PC-3 (cell line): Measurements from ENCODE around the gene KCNJ15. TPM values are rescaled to one million over a fixed set of nuclear protein-coding genes. Genes with fewer than 3 reads are reported as not detected.

Source experiments
- ATAC-seq: fragments of 200-7000 bp; cut with Tn5 transposase; 2 replicates; pipeline ENCODE4 v1.9.1; 2020; ENCODE audit warnings: mild to moderate bottlenecking, moderate library complexity
- Bru-seq: library from RNA; stranded (reverse); fragments of 400-500 nt; gene quantifications from one replicate; lab custom pipeline; 2021; lab: Mats Ljungman, UMichigan
- BruChase-seq, 2 experiments: library from RNA; stranded (reverse); fragments of 400-500 nt; gene quantifications; one replicate each; lab custom pipeline; 2021; lab: Mats Ljungman, UMichigan
- BruUV-seq: library from RNA; stranded (reverse); fragments of 400-500 nt; replicated peaks from 2 replicates; lab custom pipeline; 2021; lab: Mats Ljungman, UMichigan
- CTCF ChIA-PET: fragments of 300-600 bp; sonication (Branson Sonifier 250); formaldehyde crosslinking; loops from one replicate; lab custom pipeline; 2022; ENCODE audit warnings: antibody characterized with exemption; lab: Charles Lee
- POLR2A ChIA-PET: fragments of 300-600 bp; sonication (Branson Sonifier 250); formaldehyde crosslinking; loops from one replicate; lab custom pipeline; 2022; ENCODE audit warnings: antibody characterized with exemption; ENCODE audit not compliant: unreplicated experiment; lab: Charles Lee
- DNase-seq: peaks from one replicate; pipeline ENCODE4 v3.0.0-alpha.2; 2015
- H2AFZ ChIP-seq: fragments of 300-600 bp; sonication (generic); 2 replicates; pipeline ENCODE4 v1.6.0; 2016; ENCODE audit warnings: antibody characterized with exemption, low read length
- H3F3A ChIP-seq: fragments of 300-600 bp; sonication (generic); one replicate; pipeline ENCODE4 v1.6.0; 2017; ENCODE audit warnings: antibody characterized with exemption, low read length, control low read depth, mild to moderate bottlenecking; ENCODE audit not compliant: unreplicated experiment
- H3K27ac ChIP-seq: fragments of 300-600 bp; sonication (generic); 2 replicates; pipeline ENCODE4 v1.5.1; 2016; ENCODE audit warnings: mild to moderate bottlenecking, low read length
- H3K27me3 ChIP-seq: fragments of 300-600 bp; sonication (generic); 2 replicates; pipeline ENCODE4 v1.6.1; 2016; ENCODE audit warnings: low read length, mixed read lengths
- H3K36me3 ChIP-seq: fragments of 300-600 bp; sonication (generic); 2 replicates; pipeline ENCODE4 v1.6.1; 2016; ENCODE audit warnings: low read depth, mixed run types, low read length, mixed read lengths
- H3K4me1 ChIP-seq: fragments of 300-600 bp; sonication (generic); 2 replicates; pipeline ENCODE4 v1.5.1; 2016; ENCODE audit warnings: low read length; ENCODE audit not compliant: insufficient read depth
- H3K4me2 ChIP-seq: fragments of 300-600 bp; sonication (generic); 2 replicates; pipeline ENCODE4 v1.6.0; 2016; ENCODE audit warnings: low read length
- H3K4me3 ChIP-seq: fragments of 300-600 bp; sonication (generic); 2 replicates; pipeline ENCODE4 v1.5.1; 2016; ENCODE audit warnings: mild to moderate bottlenecking, low read length, mixed read lengths
- H3K79me2 ChIP-seq: fragments of 300-600 bp; sonication (generic); 2 replicates; pipeline ENCODE4 v1.6.1; 2017; ENCODE audit warnings: low read length, mixed read lengths
- H3K9ac ChIP-seq: fragments of 300-600 bp; sonication (generic); 2 replicates; pipeline ENCODE4 v1.6.0; 2016; ENCODE audit warnings: mild to moderate bottlenecking, low read length
- H3K9me2 ChIP-seq: fragments of 300-600 bp; sonication (generic); replicated peaks from 2 replicates; pipeline ENCODE4 v1.6.1; 2016; ENCODE audit warnings: mixed run types, low read length, mixed read lengths
- H3K9me3 ChIP-seq: fragments of 300-600 bp; sonication (generic); 2 replicates; pipeline ENCODE4 v1.6.1; 2016; ENCODE audit warnings: low read length, mixed read lengths
- H4K20me1 ChIP-seq: fragments of 300-600 bp; sonication (generic); 2 replicates; pipeline ENCODE4 v1.6.1; 2016; ENCODE audit warnings: low read length, mixed read lengths
- EZH2 ChIP-seq: fragments of 300-600 bp; sonication (generic); IDR thresholded peaks from one replicate; pipeline ENCODE4 v1.6.1; 2017; ENCODE audit warnings: antibody characterized with exemption, mild to moderate bottlenecking, low read length; ENCODE audit not compliant: unreplicated experiment
- EZH2phosphoT487 ChIP-seq: fragments of 300-600 bp; sonication (generic); IDR thresholded peaks from 2 replicates; pipeline ENCODE4 v1.6.1; 2018; ENCODE audit warnings: mild to moderate bottlenecking, antibody characterized with exemption, low read length, borderline replicate concordance
- intact Hi-C: fragments of 100-400 bp; cut with micrococcal nuclease; formaldehyde crosslinking; loops from 2 replicates; pipeline ENCODE4 v1.9.0; 2023
- long read RNA-seq: library from polyadenylated mRNA; unstranded; transcript quantifications from one replicate; pipeline ENCODE4 v2.0.0, GENCODE V29; 2021; ENCODE audit not compliant: unreplicated experiment
- total RNA-seq: library from RNA; depleted of rRNA; stranded (reverse); fragments of >200 nt; gene quantifications from 2 replicates; pipeline ENCODE4 v1.2.3, GENCODE V29; 2014; rRNA removed
- TF ChIP-seq, protein P1 (sequence below): fragments of 300-600 bp; sonication (generic); conservative IDR thresholded peaks from 2 replicates; pipeline ENCODE4 v1.5.1; 2017; ENCODE audit warnings: antibody characterized with exemption, low read depth, mild to moderate bottlenecking, low read length

The KCNJ15 gene
- 0.26 TPM in 1 of 2 replicates, not detected in the other for total RNA-seq
- percentile 5 among the genes with signal in this experiment for Bru-seq, nascent RNA
- percentile 2 among the genes with signal in this experiment for BruChase-seq, experiment 1, labeled RNA remaining after a 6-hour chase
- BruChase-seq, experiment 2, labeled RNA remaining after a 2-hour chase, result not detected
- long read RNA-seq, result 0 reads

DNA sequence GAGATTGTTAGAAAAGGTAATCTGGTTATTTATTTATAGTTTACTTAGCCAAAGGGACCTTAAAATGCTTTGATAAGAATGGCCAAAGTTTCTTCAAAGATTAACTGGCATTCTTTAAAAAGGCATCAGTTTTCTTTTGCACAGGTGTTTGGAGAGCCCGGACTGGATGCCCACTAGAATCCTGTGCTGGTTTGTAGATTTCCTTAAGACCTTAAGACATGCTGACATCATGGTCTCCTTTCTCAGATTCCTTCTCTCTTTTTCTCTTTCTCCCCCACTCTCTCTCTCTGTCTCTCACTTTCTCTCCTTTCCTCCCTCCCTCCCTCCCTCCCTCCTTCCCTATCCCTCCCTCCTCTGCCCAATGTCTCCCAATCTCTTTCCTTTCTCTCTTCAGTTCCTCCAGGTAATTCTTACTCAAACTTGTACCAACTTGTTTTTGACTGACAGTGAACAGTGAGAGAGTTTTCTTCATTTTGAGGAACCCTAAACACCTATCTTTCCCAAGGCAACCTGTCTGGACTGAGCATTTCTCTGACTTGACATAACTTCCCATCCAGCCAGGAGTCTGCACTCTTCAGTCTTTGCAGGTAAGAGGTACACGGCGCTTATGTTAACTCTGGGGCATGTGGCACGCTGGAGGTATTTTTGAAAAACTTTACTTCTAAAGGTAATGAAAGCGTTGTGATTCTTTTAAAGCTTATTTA is at the start of gene KCNJ15:
KCNJ15 (plus strand) TSS at position 393 of the 704 bp plus-strand sequence. CDS start 42,271 bp downstream, outside the sequence.
- TF ChIP-seq EZH2phosphoT487 (no peak), EZH2 (no peak)
- TF ChIP-seq, protein P1, sequence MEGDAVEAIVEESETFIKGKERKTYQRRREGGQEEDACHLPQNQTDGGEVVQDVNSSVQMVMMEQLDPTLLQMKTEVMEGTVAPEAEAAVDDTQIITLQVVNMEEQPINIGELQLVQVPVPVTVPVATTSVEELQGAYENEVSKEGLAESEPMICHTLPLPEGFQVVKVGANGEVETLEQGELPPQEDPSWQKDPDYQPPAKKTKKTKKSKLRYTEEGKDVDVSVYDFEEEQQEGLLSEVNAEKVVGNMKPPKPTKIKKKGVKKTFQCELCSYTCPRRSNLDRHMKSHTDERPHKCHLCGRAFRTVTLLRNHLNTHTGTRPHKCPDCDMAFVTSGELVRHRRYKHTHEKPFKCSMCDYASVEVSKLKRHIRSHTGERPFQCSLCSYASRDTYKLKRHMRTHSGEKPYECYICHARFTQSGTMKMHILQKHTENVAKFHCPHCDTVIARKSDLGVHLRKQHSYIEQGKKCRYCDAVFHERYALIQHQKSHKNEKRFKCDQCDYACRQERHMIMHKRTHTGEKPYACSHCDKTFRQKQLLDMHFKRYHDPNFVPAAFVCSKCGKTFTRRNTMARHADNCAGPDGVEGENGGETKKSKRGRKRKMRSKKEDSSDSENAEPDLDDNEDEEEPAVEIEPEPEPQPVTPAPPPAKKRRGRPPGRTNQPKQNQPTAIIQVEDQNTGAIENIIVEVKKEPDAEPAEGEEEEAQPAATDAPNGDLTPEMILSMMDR, result no peak
- no peak within 1 kb of the TSS for H3K4me2 ChIP-seq

DNA sequence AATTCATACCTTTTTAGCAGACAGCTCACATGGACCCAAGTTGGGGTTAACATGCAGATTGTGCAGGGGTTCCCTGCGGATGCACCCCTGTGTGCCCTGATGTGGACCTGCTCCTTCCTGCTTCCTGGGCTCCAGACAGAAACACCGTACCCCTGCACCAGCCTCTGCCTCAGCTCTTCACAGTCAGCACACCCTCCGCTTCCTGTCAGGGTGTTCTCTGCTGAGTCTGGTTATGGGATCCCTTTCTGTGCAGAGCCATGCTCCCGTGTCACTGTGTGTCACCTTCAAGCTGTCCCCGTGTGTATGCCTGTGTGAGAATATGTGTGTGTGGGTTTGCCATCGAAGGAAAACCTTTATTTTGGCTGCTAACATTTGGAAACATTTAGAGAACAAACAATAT is 48.7 kb upstream of the KCNJ15 start:
- ChIA-PET POLR2A (no interaction called here), CTCF (no interaction called here)
- Histone ChIP-seq H3K4me2 (no peak overlapping the region), H3F3A (no peaks in the 10 kb centered on the region), H3K27ac (no peak overlapping the region), H3K27me3 (peaks cover 36% of the 10 kb centered on the region), H3K4me3 (no peak overlapping the region), H3K9me2 (0 out of 2 replicates have a peak, but pooled peaks cover 3% of the 10 kb centered on the region), H3K36me3 (no peaks in the 10 kb centered on the region), H3K79me2 (no peaks in the 10 kb centered on the region), H3K4me1 (no peaks in the 10 kb centered on the region), H2AFZ (no peak overlapping the region), H3K9ac (no peak overlapping the region), H4K20me1 (no peaks in the 10 kb centered on the region), H3K9me3 (no peaks in the 10 kb centered on the region)
- TF ChIP-seq EZH2, result no peak
- no peak for ATAC-seq
- BruUV-seq, result no TSS peak
- intact Hi-C loops, result no loop called here
- DNase-seq, result no peak

More for the DNA sequence above, at the start of gene KCNJ15:
- BruUV-seq, result no TSS peak
- no peaks in the 10 kb centered on the region for H4K20me1 ChIP-seq
- no peak within 1 kb of the TSS for H3K27ac ChIP-seq
- no peaks in the 10 kb centered on the region for H3K9me3 ChIP-seq
- H2AFZ ChIP-seq, result no peak within 1 kb of the TSS
- CTCF ChIA-PET, result no interaction called here
- H3K36me3 ChIP-seq, result no peaks in the 10 kb centered on the region
- intact Hi-C loops, result no loop called here
- no peaks in the 10 kb centered on the region for H3K27me3 ChIP-seq
- POLR2A ChIA-PET, result no interaction called here
- no peak within 1 kb of the TSS for H3K4me3 ChIP-seq
- no peaks in the 10 kb centered on the region for H3K9me2 ChIP-seq
- H3K9ac ChIP-seq, result no peak within 1 kb of the TSS
- DNase-seq (no peak), ATAC-seq (no peak)
- peaks cover 9% of the 10 kb centered on the region for H3K4me1 ChIP-seq
- no peaks in the 10 kb centered on the region for H3F3A ChIP-seq
- no peaks in the 10 kb centered on the region for H3K79me2 ChIP-seq

GRCh38 chr21:38211321-38211720 is 45.5 kb upstream of the KCNJ15 start:
- Histone ChIP-seq H4K20me1 (no peaks in the 10 kb centered on the region), H3K9me2 (0 out of 2 replicates have a peak, but pooled peaks cover 3% of the 10 kb centered on the region), H2AFZ (no peak overlapping the region), H3K9me3 (no peaks in the 10 kb centered on the region; the same call in 1 of the 2 replicates), H3K27ac (no peak overlapping the region), H3K9ac (no peak overlapping the region), H3K36me3 (no peaks in the 10 kb centered on the region), H3K79me2 (no peaks in the 10 kb centered on the region), H3K4me3 (no peak overlapping the region), H3F3A (no peaks in the 10 kb centered on the region), H3K4me1 (no peaks in the 10 kb centered on the region), H3K4me2 (no peak overlapping the region), H3K27me3 (peaks cover 41% of the 10 kb centered on the region)
- POLR2A ChIA-PET, result no interaction called here
- BruUV-seq, result no TSS peak
- ATAC-seq (no peak), DNase-seq (no peak)
- TF ChIP-seq, protein P1, result no peak
- TF ChIP-seq EZH2phosphoT487 (no peak), EZH2 (no peak)
- intact Hi-C loops, result no loop called here
- CTCF ChIA-PET, result no interaction called here
